IPS DF 6.9 (cell line): Measurements from ENCODE around the gene AMD1.

Source experiments
- DNase-seq: peaks from one replicate; pipeline ENCODE4 v3.0.0-alpha.2; 2013; ENCODE audit warnings: low read depth, low spot score
- H3K27ac ChIP-seq: one replicate; pipeline ENCODE4 v1.5.1; 2013; ENCODE audit warnings: low read length, control low read depth
- H3K27me3 ChIP-seq: 2 replicates; pipeline ENCODE4 v1.6.1; 2013; ENCODE audit warnings: mild to moderate bottlenecking, low read length; ENCODE audit not compliant: control insufficient read depth, insufficient read depth
- H3K36me3 ChIP-seq: 2 replicates; pipeline ENCODE4 v1.6.1; 2013; ENCODE audit warnings: low read length; ENCODE audit not compliant: control insufficient read depth, insufficient read depth
- H3K4me1 ChIP-seq: 2 replicates; pipeline ENCODE4 v1.6.1; 2013; ENCODE audit warnings: low read length; ENCODE audit not compliant: control insufficient read depth, insufficient read depth
- H3K4me3 ChIP-seq: 2 replicates; pipeline ENCODE4 v1.5.1; 2013; ENCODE audit warnings: mild to moderate bottlenecking, low read length
- H3K9me3 ChIP-seq: 2 replicates; pipeline ENCODE4 v1.6.1; 2013; ENCODE audit warnings: low read length, inconsistent platforms; ENCODE audit not compliant: control insufficient read depth, insufficient read depth
- WGBS: extraction: QIAGEN DNeasy Blood & Tissue Kit; methylation state at CpG from one replicate; pipeline ENCODE4 v1.1.7; 2013; ENCODE audit warnings: mixed read lengths, missing lambda C conversion rate; ENCODE audit not compliant: insufficient read length, insufficient coverage; 5-methylcytosine and 5-hydroxymethylcytosine counted together

Gene AMD1

DNA sequence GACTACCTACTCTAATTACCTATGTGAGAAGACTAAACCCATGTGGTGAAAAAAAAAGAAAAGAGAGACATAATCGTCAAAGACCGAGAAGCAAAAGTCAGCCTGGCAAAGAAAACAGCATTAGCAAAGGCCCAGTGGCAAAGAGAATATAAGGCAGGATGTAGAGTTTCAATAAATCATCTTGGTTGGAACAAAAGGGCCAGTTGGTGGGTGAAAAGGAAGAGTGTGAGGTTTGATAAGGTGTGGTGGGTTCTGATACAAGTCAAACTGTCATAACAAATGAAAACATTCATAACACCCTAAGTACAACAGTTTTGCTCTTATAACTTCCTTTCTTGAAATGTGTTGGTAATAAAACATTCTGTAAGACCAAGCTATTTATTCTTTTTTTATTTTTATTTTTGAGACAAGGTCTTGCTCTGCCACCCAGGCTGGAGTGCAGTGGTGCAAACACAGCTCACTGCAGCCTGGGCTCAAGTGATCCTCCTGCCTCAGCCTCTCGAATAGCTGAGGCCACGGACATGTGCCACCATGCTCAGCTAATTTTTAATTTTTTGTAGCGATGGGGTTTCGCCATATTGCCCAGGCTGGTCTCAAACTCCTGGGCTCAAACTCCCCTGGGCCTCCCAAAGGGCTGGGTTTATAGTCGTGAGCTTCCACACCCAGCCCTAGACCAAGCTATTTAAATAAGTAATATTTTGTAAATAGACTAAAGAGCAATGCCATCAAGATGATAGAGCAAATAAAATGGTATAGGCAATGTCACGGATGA, 65.0 kb downstream of the AMD1 start:
- Histone ChIP-seq H3K27ac (no peak overlapping the region), H3K9me3 (no peaks in the 10 kb centered on the region), H3K36me3 (no peaks in the 10 kb centered on the region), H3K4me3 (no peak overlapping the region), H3K4me1 (no peaks in the 10 kb centered on the region), H3K27me3 (no peaks in the 10 kb centered on the region)
- WGBS: no CpG with 5 or more reads among the region's 8 CpGs
- no peak for DNase-seq

DNA sequence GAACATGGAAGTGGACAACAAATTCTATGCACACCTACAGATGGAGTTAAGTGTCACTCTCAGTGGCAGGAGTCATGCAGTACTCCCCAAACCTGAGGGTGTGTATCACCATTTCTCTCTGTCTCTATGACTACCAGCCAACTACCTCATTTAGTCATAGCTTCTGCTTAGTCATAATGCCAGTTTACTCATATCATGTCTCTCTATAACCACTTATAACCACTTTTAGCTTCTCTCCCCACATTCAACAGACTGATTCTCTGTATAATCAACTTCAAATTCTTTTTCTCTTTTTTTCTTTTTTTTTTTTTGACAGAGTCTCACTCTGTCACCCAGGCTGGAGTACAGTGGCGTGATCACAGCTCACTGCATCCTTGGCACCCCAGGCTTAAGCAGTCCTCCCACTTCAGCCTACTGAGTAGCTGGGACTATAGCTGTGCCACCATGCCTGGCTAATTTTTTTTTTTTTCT, 70.1 kb downstream of the AMD1 start:
- H3K9me3 ChIP-seq: no peaks in the 10 kb centered on the region
- no CpG with 5 or more reads among the region's 1 CpG for WGBS
- H3K4me1 ChIP-seq: no peaks in the 10 kb centered on the region
- no peak for DNase-seq
- no peak overlapping the region for H3K27ac ChIP-seq
- no peaks in the 10 kb centered on the region for H3K27me3 ChIP-seq
- no peak overlapping the region for H3K4me3 ChIP-seq
- no peaks in the 10 kb centered on the region for H3K36me3 ChIP-seq
